ENCODE measurements around the gene PCDHA1.
A peak's percentile ranks its signal among the peaks of the same experiment; 100 is the strongest.

Gene PCDHA1

DNA sequence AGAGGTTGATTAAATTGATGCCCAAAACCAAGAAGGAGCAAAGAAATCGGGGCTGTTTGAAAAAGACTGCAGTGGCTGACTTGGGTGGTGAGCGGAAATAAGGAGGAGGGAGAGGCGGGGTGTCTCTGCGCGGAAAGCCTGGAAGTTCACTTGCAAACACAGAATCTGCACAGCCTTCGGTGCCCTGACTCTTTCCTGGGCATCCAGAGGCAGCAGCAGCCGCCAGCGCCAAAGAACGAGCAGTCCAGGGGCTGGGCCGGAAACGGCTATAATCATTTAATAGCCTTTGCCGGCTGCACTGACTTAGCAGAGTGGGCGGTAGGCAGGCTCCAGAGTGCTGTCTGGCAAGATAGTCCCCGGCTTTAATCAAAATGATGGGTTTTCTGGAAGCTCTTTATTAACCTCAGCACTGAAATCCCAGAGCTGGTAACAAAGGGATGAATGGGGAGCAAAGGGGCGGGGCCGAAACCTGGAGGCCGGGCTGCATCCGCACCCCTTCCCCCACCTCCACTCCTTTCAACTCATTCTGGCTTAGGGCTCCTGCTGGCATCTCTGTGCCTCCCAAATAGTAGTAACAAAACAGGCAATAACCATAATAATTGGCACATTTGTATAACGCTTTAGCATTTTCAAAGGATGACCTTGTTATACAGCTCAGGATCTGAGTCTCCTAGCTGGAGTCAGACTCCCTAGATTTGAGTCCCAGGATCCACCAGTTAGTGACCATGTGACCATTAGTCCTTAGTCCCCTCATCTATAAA is 216.1 kb downstream of the PCDHA1 start:
- peak overlapping the region; percentile 23 for H3K4me3 ChIP-seq (ENCODE audit: severe bottlenecking)
- no peaks in the 10 kb centered on the region for H3K9me3 ChIP-seq (ENCODE audit: severe bottlenecking)
- H3K36me3 ChIP-seq (ENCODE audit: low read depth) = no peaks in the 10 kb centered on the region
- peak overlapping the region; percentile 97 for H3K27ac ChIP-seq (ENCODE audit: poor library complexity, severe bottlenecking)
- ATAC-seq (ENCODE audit: low read depth) (peak; percentile 40), DNase-seq (ENCODE audit: low spot score) (peak; percentile 80)
- no peaks in the 10 kb centered on the region for H3K27me3 ChIP-seq (ENCODE audit: insufficient read depth, poor library complexity, severe bottlenecking)
- no peak for TF ChIP-seq CTCF (IDR thresholded peaks at IDR 0.05; ENCODE audit: poor library complexity, severe bottlenecking)
- H3K4me1 ChIP-seq (ENCODE audit: insufficient read depth, poor library complexity, severe bottlenecking) = peaks cover 37% of the 10 kb centered on the region

DNA sequence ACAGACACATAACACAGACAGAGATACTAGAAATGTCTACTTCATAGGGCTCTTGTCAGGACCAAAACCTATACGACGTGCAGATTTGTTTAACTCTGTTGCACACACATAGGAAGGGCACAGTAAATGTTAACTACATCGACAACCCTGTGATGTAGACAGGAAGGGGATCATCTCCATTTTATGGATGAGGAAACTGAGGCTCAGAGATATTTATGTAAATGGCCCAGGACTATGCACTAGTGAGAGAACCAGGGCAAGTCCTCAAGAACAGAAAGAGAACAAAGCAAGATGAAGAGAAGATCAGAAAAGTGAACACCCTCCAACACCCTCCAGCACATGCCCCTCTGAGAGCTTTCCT is 216.6 kb downstream of the PCDHA1 start:
- H3K27ac ChIP-seq (ENCODE audit: poor library complexity, severe bottlenecking) = peak overlapping the region; percentile 97
- peaks cover 37% of the 10 kb centered on the region for H3K4me1 ChIP-seq (ENCODE audit: insufficient read depth, poor library complexity, severe bottlenecking)
- no peaks in the 10 kb centered on the region for H3K27me3 ChIP-seq (ENCODE audit: insufficient read depth, poor library complexity, severe bottlenecking)
- H3K36me3 ChIP-seq (ENCODE audit: low read depth) = no peaks in the 10 kb centered on the region
- ATAC-seq (ENCODE audit: low read depth) (no peak), DNase-seq (ENCODE audit: low spot score) (no peak)
- H3K9me3 ChIP-seq (ENCODE audit: severe bottlenecking) = no peaks in the 10 kb centered on the region
- TF ChIP-seq CTCF (IDR thresholded peaks at IDR 0.05; ENCODE audit: poor library complexity, severe bottlenecking) = no peak
- no peak overlapping the region for H3K4me3 ChIP-seq (ENCODE audit: severe bottlenecking)

GRCh38 chr5:141003031-141003430 is 217.1 kb downstream of the PCDHA1 start:
- Histone ChIP-seq H3K27me3 (ENCODE audit: insufficient read depth, poor library complexity, severe bottlenecking) (no peaks in the 10 kb centered on the region), H3K9me3 (ENCODE audit: severe bottlenecking) (no peaks in the 10 kb centered on the region), H3K4me1 (ENCODE audit: insufficient read depth, poor library complexity, severe bottlenecking) (peaks cover 37% of the 10 kb centered on the region), H3K27ac (ENCODE audit: poor library complexity, severe bottlenecking) (peak overlapping the region; percentile 97), H3K4me3 (ENCODE audit: severe bottlenecking) (no peak overlapping the region), H3K36me3 (ENCODE audit: low read depth) (no peaks in the 10 kb centered on the region)
- no peak for TF ChIP-seq CTCF (IDR thresholded peaks at IDR 0.05; ENCODE audit: poor library complexity, severe bottlenecking)
- no peak for ATAC-seq (ENCODE audit: low read depth)
- DNase-seq (ENCODE audit: low spot score) = no peak

- DNase-seq (ENCODE audit: low spot score) (peak; percentile 98), ATAC-seq (ENCODE audit: low read depth) (peak; percentile 96)
- H3K27me3 ChIP-seq (ENCODE audit: insufficient read depth, poor library complexity, severe bottlenecking) = no peaks in the 10 kb centered on the region
- peaks cover 37% of the 10 kb centered on the region for H3K4me1 ChIP-seq (ENCODE audit: insufficient read depth, poor library complexity, severe bottlenecking)
- H3K4me3 ChIP-seq (ENCODE audit: severe bottlenecking) = no peak overlapping the region
- no peak for TF ChIP-seq CTCF (IDR thresholded peaks at IDR 0.05; ENCODE audit: poor library complexity, severe bottlenecking)
- peak overlapping the region; percentile 97 for H3K27ac ChIP-seq (ENCODE audit: poor library complexity, severe bottlenecking)
- no peaks in the 10 kb centered on the region for H3K36me3 ChIP-seq (ENCODE audit: low read depth)
- H3K9me3 ChIP-seq (ENCODE audit: severe bottlenecking) = no peaks in the 10 kb centered on the region
These were observed 218.1 kb downstream of the PCDHA1 start for GRCh38 chr5:141003791-141004611.
